ENCODE measurements around the gene DACH1. TPM values are rescaled to one million over a fixed set of nuclear protein-coding genes. Genes with fewer than 3 reads are reported as not detected.

Gene DACH1
- total RNA-seq, 1 experiment from 2014 or later: not detected

- BruUV-seq (replicated peaks): no TSS peak
- H3K27me3 ChIP-seq (ENCODE audit: low read length): peaks cover 20% of the 10 kb centered on the region
- no peak overlapping the region for H2AFZ ChIP-seq (ENCODE audit: low read length)
- no peak overlapping the region for H3K4me3 ChIP-seq (ENCODE audit: low read length)
- POLR2A ChIA-PET (ENCODE audit: unreplicated experiment): no interaction called here
- H3F3A ChIP-seq (ENCODE audit: low read length, unreplicated experiment): no peaks in the 10 kb centered on the region
- no peaks in the 10 kb centered on the region for H3K36me3 ChIP-seq (ENCODE audit: low read depth, low read length)
- intact Hi-C loops (cut with micrococcal nuclease): no loop called here
- H3K4me1 ChIP-seq (ENCODE audit: insufficient read depth, low read length): no peaks in the 10 kb centered on the region
- H3K4me2 ChIP-seq (ENCODE audit: low read length): no peak overlapping the region
- CTCF ChIA-PET: no interaction called here
- no peak for ATAC-seq
- no peaks in the 10 kb centered on the region for H3K9me3 ChIP-seq (ENCODE audit: low read length)
- H3K79me2 ChIP-seq (ENCODE audit: low read length): no peaks in the 10 kb centered on the region
- TF ChIP-seq EZH2 (IDR thresholded peaks at IDR 0.05; ENCODE audit: low read length, unreplicated experiment) (no peak), EZH2phosphoT487 (IDR thresholded peaks at IDR 0.05; ENCODE audit: borderline replicate concordance, low read length) (no peak)
- no peaks in the 10 kb centered on the region for H4K20me1 ChIP-seq (ENCODE audit: low read length)
- H3K27ac ChIP-seq (ENCODE audit: low read length): no peak overlapping the region
- H3K9ac ChIP-seq (ENCODE audit: low read length): no peak overlapping the region
- no peak for DNase-seq
- no peaks in the 10 kb centered on the region for H3K9me2 ChIP-seq (replicated peaks; ENCODE audit: low read length)
These were observed 8.4 kb downstream of the DACH1 start for GRCh38 chr13:71858647-71859046.

GRCh38 chr13:71856548-71857043 lies 10.4 kb downstream of the DACH1 start:
- POLR2A ChIA-PET (ENCODE audit: unreplicated experiment): no interaction called here
- no TSS peak for BruUV-seq (replicated peaks)
- H3K79me2 ChIP-seq (ENCODE audit: low read length): no peaks in the 10 kb centered on the region
- no peak overlapping the region for H3K27ac ChIP-seq (ENCODE audit: low read length)
- no peak for ATAC-seq
- H3K9me2 ChIP-seq (replicated peaks; ENCODE audit: low read length): no peaks in the 10 kb centered on the region
- no peaks in the 10 kb centered on the region for H3K4me1 ChIP-seq (ENCODE audit: insufficient read depth, low read length)
- H3K36me3 ChIP-seq (ENCODE audit: low read depth, low read length): no peaks in the 10 kb centered on the region
- H2AFZ ChIP-seq (ENCODE audit: low read length): no peak overlapping the region
- CTCF ChIA-PET: no interaction called here
- no peaks in the 10 kb centered on the region for H4K20me1 ChIP-seq (ENCODE audit: low read length)
- H3K4me2 ChIP-seq (ENCODE audit: low read length): no peak overlapping the region
- no peaks in the 10 kb centered on the region for H3F3A ChIP-seq (ENCODE audit: low read length, unreplicated experiment)
- peaks cover 15% of the 10 kb centered on the region; the same call in 1 of the 2 replicates for H3K27me3 ChIP-seq (ENCODE audit: low read length)
- TF ChIP-seq CTCF (conservative IDR thresholded peaks at IDR 0.05; ENCODE audit: low read depth, low read length): no peak
- no peak for TF ChIP-seq EZH2 (IDR thresholded peaks at IDR 0.05; ENCODE audit: low read length, unreplicated experiment)
- no peak for TF ChIP-seq EZH2phosphoT487 (IDR thresholded peaks at IDR 0.05; ENCODE audit: borderline replicate concordance, low read length)
- intact Hi-C loops (cut with micrococcal nuclease): no loop called here
- no peak for DNase-seq
- H3K9me3 ChIP-seq (ENCODE audit: low read length): no peaks in the 10 kb centered on the region
- H3K4me3 ChIP-seq (ENCODE audit: low read length): no peak overlapping the region
- H3K9ac ChIP-seq (ENCODE audit: low read length): no peak overlapping the region

GRCh38 chr13:71854401-71854800 lies 12.6 kb downstream of the DACH1 start:
- no peaks in the 10 kb centered on the region for H4K20me1 ChIP-seq (ENCODE audit: low read length)
- H2AFZ ChIP-seq (ENCODE audit: low read length): no peak overlapping the region
- ATAC-seq: no peak
- POLR2A ChIA-PET (ENCODE audit: unreplicated experiment): no interaction called here
- no peaks in the 10 kb centered on the region for H3K36me3 ChIP-seq (ENCODE audit: low read depth, low read length)
- H3K27me3 ChIP-seq (ENCODE audit: low read length): peaks cover 15% of the 10 kb centered on the region; the same call in 1 of the 2 replicates
- intact Hi-C loops (cut with micrococcal nuclease): no loop called here
- no peak overlapping the region for H3K4me2 ChIP-seq (ENCODE audit: low read length)
- no TSS peak for BruUV-seq (replicated peaks)
- H3K9me2 ChIP-seq (replicated peaks; ENCODE audit: low read length): no peaks in the 10 kb centered on the region
- no peak overlapping the region for H3K4me3 ChIP-seq (ENCODE audit: low read length)
- no peaks in the 10 kb centered on the region for H3K79me2 ChIP-seq (ENCODE audit: low read length)
- H3K4me1 ChIP-seq (ENCODE audit: insufficient read depth, low read length): no peaks in the 10 kb centered on the region
- no peak overlapping the region for H3K27ac ChIP-seq (ENCODE audit: low read length)
- CTCF ChIA-PET: no interaction called here
- no peaks in the 10 kb centered on the region for H3K9me3 ChIP-seq (ENCODE audit: low read length)
- DNase-seq: no peak
- no peak for TF ChIP-seq EZH2phosphoT487 (IDR thresholded peaks at IDR 0.05; ENCODE audit: borderline replicate concordance, low read length)
- no peak for TF ChIP-seq EZH2 (IDR thresholded peaks at IDR 0.05; ENCODE audit: low read length, unreplicated experiment)
- TF ChIP-seq CTCF (conservative IDR thresholded peaks at IDR 0.05; ENCODE audit: low read depth, low read length): no peak
- no peak overlapping the region for H3K9ac ChIP-seq (ENCODE audit: low read length)
- H3F3A ChIP-seq (ENCODE audit: low read length, unreplicated experiment): no peaks in the 10 kb centered on the region

Measured in PC-3 (cell line).